Neural cell (in vitro differentiated cells): ENCODE results near the gene OR2T8. TPM values are rescaled to one million over a fixed set of nuclear protein-coding genes. Genes with fewer than 3 reads are reported as not detected.

Experiments
- H2AFZ ChIP-seq: fragments of 200-600, 300-800 bp; sonication (generic), shearing (Covaris generic); 2 replicates; pipeline ENCODE4 v1.6.0; 2014; ENCODE audit warnings: low read depth, mild to moderate bottlenecking, antibody characterized with exemption, low read length, moderate library complexity
- H3F3A ChIP-seq: fragments of 200-600 bp; shearing (Covaris generic); 2 replicates; pipeline ENCODE4 v1.6.1; 2016; ENCODE audit warnings: mild to moderate bottlenecking, moderate library complexity, mixed read lengths, antibody characterized with exemption, low read length; ENCODE audit not compliant: insufficient read depth, poor library complexity, severe bottlenecking
- H3K27ac ChIP-seq: fragments of 200-600, 300-800 bp; sonication (generic), shearing (Covaris generic); 2 replicates; pipeline ENCODE4 v1.5.1; 2014; ENCODE audit warnings: mild to moderate bottlenecking, low read length, moderate library complexity
- H3K27me3 ChIP-seq: fragments of 300-800, 200-600 bp; sonication (generic), shearing (Covaris generic); 2 replicates; pipeline ENCODE4 v1.6.0; 2014; ENCODE audit warnings: mild to moderate bottlenecking, low read depth, low read length, moderate library complexity; ENCODE audit not compliant: insufficient read depth
- H3K36me3 ChIP-seq: fragments of 300-800, 200-600 bp; sonication (generic), shearing (Covaris generic); 2 replicates; pipeline ENCODE4 v1.5.1; 2014; ENCODE audit warnings: mild to moderate bottlenecking, antibody characterized with exemption, low read length, moderate library complexity; ENCODE audit not compliant: insufficient read depth
- H3K4me2 ChIP-seq: fragments of 300-800, 200-600 bp; sonication (generic), shearing (Covaris generic); 2 replicates; pipeline ENCODE4 v1.6.0; 2014; ENCODE audit warnings: mild to moderate bottlenecking, low read length
- H3K4me3 ChIP-seq: fragments of 300-800, 200-600 bp; sonication (generic), shearing (Covaris generic); 2 replicates; pipeline ENCODE4 v1.5.1; 2014; ENCODE audit warnings: mild to moderate bottlenecking, low read length, moderate library complexity
- H3K79me2 ChIP-seq: fragments of 200-600 bp; shearing (Covaris generic); replicated peaks from 2 replicates; pipeline ENCODE4 v1.6.0; 2014; ENCODE audit warnings: mild to moderate bottlenecking, low read length, moderate library complexity; ENCODE audit not compliant: insufficient read depth
- H3K9ac ChIP-seq: fragments of 300-800, 200-600 bp; sonication (generic), shearing (Covaris generic); 2 replicates; pipeline ENCODE4 v1.6.1; 2016; ENCODE audit warnings: mild to moderate bottlenecking, low read length, mixed read lengths
- H3K9me2 ChIP-seq: fragments of 200-600 bp; shearing (Covaris generic); 2 replicates; pipeline ENCODE4 v1.6.1; 2016; ENCODE audit warnings: mild to moderate bottlenecking, low read length, mixed read lengths; ENCODE audit not compliant: insufficient read depth
- H3K9me3 ChIP-seq: fragments of 200-600, 300-800 bp; sonication (generic), shearing (Covaris generic); 2 replicates; pipeline ENCODE4 v1.6.1; 2016; ENCODE audit warnings: mild to moderate bottlenecking, mixed run types, low read length, moderate library complexity, mixed read lengths
- H4K20me1 ChIP-seq: fragments of 200-600 bp; shearing (Covaris generic); 2 replicates; pipeline ENCODE4 v1.6.1; 2016; ENCODE audit warnings: mild to moderate bottlenecking, mixed run types; ENCODE audit not compliant: insufficient read depth
- EP300 ChIP-seq: fragments of 450-650 bp; conservative IDR thresholded peaks from 2 replicates; pipeline ENCODE4 v1.6.1; 2014; ENCODE audit warnings: antibody characterized with exemption, mild to moderate bottlenecking, moderate library complexity; ENCODE audit not compliant: poor library complexity, severe bottlenecking
- EZH2 ChIP-seq: fragments of 200-600, 300-800 bp; shearing (Covaris generic), sonication (generic); IDR thresholded peaks from 2 replicates; pipeline ENCODE4 v1.6.1; 2014; ENCODE audit warnings: antibody characterized with exemption, low read length, borderline replicate concordance, mild to moderate bottlenecking; ENCODE audit not compliant: insufficient read depth, poor library complexity, severe bottlenecking
- MXI1 ChIP-seq: fragments of 450-650 bp; conservative IDR thresholded peaks from 2 replicates; pipeline ENCODE4 v1.6.1; 2014; ENCODE audit warnings: antibody characterized with exemption, mild to moderate bottlenecking; ENCODE audit not compliant: poor library complexity, severe bottlenecking
- POLR2AphosphoS5 ChIP-seq: IDR thresholded peaks from 2 replicates; pipeline ENCODE4 v1.6.1; 2012
- RAD21 ChIP-seq: fragments of 450-650 bp; conservative IDR thresholded peaks from 2 replicates; pipeline ENCODE4 v1.6.1; 2014; ENCODE audit warnings: antibody characterized with exemption, mild to moderate bottlenecking, moderate library complexity
- SMC3 ChIP-seq: fragments of 450-650 bp; conservative IDR thresholded peaks from 2 replicates; pipeline ENCODE4 v1.6.1; 2014; ENCODE audit warnings: antibody characterized with exemption, mild to moderate bottlenecking, moderate library complexity; ENCODE audit not compliant: poor library complexity
- TAF1 ChIP-seq: IDR thresholded peaks from 2 replicates; pipeline ENCODE4 v1.6.1; 2012; ENCODE audit warnings: low read depth
- polyA minus RNA-seq: library from RNA; depleted of rRNA, polyadenylated mRNA; stranded (reverse); fragments of >200 nt; gene quantifications from 2 replicates; pipeline ENCODE4 v1.2.3, GENCODE V29; 2014
- polyA plus RNA-seq: library from polyadenylated mRNA; depleted of rRNA; stranded (reverse); fragments of >200 nt; gene quantifications from 2 replicates; pipeline ENCODE4 v1.2.3, GENCODE V29; 2014
- TF ChIP-seq, protein P1 (sequence below): IDR thresholded peaks from 2 replicates; pipeline ENCODE4 v1.6.1; 2012; ENCODE audit warnings: borderline replicate concordance
- TF ChIP-seq, protein P2 (sequence below): fragments of 450-650 bp; IDR thresholded peaks from 2 replicates; pipeline ENCODE4 v1.5.1; 2014; ENCODE audit warnings: antibody characterized with exemption, mild to moderate bottlenecking, moderate library complexity; ENCODE audit not compliant: poor library complexity, severe bottlenecking

Gene OR2T8, protein sequence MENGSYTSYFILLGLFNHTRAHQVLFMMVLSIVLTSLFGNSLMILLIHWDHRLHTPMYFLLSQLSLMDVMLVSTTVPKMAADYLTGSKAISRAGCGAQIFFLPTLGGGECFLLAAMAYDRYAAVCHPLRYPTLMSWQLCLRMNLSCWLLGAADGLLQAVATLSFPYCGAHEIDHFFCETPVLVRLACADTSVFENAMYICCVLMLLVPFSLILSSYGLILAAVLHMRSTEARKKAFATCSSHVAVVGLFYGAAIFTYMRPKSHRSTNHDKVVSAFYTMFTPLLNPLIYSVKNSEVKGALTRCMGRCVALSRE
- not detected in 2 replicates for polyA plus RNA-seq
- not detected in 2 replicates for polyA minus RNA-seq

DNA sequence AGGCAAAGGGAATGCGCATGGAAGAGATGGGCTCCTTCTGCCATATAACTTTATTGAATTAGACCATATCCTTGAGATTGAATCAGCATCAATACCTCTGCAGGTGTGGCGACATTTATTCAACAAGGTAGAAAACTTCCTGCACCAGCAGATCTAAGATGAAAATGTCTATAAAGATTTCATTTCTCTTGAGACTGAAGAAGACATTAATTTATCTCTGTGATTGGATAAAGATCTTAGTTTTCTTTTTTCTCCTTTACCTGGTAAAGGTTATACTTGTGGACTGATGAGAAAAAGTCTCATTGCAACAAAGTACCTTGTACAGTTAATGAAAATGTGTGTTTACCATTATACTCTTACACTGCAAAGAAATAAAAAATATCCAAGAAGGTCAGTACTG lies at the start of gene OR2T8:
Gene OR2T8, plus strand, starts transcription at position 301 of the 400 bp plus-strand sequence. CDS start 766 bp downstream, outside the sequence.
- no peaks in the 10 kb centered on the region for H4K20me1 ChIP-seq
- H3K27ac ChIP-seq, result no peak within 1 kb of the TSS
- no peak within 1 kb of the TSS for H3K4me3 ChIP-seq
- no peaks in the 10 kb centered on the region for H3K9me2 ChIP-seq
- TF ChIP-seq EP300 (no peak), SMC3 (no peak), TAF1 (no peak), RAD21 (no peak), POLR2AphosphoS5 (no peak), EZH2 (no peak), MXI1 (no peak)
- TF ChIP-seq, protein P1, sequence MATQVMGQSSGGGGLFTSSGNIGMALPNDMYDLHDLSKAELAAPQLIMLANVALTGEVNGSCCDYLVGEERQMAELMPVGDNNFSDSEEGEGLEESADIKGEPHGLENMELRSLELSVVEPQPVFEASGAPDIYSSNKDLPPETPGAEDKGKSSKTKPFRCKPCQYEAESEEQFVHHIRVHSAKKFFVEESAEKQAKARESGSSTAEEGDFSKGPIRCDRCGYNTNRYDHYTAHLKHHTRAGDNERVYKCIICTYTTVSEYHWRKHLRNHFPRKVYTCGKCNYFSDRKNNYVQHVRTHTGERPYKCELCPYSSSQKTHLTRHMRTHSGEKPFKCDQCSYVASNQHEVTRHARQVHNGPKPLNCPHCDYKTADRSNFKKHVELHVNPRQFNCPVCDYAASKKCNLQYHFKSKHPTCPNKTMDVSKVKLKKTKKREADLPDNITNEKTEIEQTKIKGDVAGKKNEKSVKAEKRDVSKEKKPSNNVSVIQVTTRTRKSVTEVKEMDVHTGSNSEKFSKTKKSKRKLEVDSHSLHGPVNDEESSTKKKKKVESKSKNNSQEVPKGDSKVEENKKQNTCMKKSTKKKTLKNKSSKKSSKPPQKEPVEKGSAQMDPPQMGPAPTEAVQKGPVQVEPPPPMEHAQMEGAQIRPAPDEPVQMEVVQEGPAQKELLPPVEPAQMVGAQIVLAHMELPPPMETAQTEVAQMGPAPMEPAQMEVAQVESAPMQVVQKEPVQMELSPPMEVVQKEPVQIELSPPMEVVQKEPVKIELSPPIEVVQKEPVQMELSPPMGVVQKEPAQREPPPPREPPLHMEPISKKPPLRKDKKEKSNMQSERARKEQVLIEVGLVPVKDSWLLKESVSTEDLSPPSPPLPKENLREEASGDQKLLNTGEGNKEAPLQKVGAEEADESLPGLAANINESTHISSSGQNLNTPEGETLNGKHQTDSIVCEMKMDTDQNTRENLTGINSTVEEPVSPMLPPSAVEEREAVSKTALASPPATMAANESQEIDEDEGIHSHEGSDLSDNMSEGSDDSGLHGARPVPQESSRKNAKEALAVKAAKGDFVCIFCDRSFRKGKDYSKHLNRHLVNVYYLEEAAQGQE, result no peak
- TF ChIP-seq, protein P2, sequence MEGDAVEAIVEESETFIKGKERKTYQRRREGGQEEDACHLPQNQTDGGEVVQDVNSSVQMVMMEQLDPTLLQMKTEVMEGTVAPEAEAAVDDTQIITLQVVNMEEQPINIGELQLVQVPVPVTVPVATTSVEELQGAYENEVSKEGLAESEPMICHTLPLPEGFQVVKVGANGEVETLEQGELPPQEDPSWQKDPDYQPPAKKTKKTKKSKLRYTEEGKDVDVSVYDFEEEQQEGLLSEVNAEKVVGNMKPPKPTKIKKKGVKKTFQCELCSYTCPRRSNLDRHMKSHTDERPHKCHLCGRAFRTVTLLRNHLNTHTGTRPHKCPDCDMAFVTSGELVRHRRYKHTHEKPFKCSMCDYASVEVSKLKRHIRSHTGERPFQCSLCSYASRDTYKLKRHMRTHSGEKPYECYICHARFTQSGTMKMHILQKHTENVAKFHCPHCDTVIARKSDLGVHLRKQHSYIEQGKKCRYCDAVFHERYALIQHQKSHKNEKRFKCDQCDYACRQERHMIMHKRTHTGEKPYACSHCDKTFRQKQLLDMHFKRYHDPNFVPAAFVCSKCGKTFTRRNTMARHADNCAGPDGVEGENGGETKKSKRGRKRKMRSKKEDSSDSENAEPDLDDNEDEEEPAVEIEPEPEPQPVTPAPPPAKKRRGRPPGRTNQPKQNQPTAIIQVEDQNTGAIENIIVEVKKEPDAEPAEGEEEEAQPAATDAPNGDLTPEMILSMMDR, result no peak
- H3K79me2 ChIP-seq, result no peaks in the 10 kb centered on the region
- H3F3A ChIP-seq, result no peaks in the 10 kb centered on the region
- H3K27me3 ChIP-seq, result no peaks in the 10 kb centered on the region
- no peak within 1 kb of the TSS for H2AFZ ChIP-seq
- H3K36me3 ChIP-seq, result no peaks in the 10 kb centered on the region
- no peak within 1 kb of the TSS for H3K4me2 ChIP-seq
- no peak within 1 kb of the TSS for H3K9ac ChIP-seq
- no peaks in the 10 kb centered on the region for H3K9me3 ChIP-seq

DNA sequence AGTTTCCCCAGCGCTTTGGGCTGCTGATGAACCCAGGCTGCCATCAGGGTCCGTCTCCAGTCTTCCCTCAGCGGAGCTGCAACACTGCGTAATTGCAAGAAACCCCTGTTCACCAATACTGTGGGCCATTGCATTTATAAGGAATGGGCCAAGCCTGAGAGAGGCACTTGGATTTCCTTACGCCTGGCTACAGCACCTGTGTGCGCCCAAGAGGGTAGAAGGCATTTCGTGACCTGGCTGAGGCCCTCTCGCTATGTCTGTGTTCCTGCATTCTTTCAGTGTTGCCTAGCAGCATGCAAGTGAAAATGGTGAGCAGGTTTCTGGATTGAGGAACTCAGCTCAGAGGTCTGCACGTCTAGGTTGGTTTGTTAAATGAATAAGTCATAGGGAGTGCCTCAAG lies 36.7 kb upstream of the OR2T8 start:
- no peak overlapping the region for H3K9ac ChIP-seq
- no peak overlapping the region for H3K27ac ChIP-seq
- H3K4me3 ChIP-seq, result no peak overlapping the region
- H3K79me2 ChIP-seq, result no peaks in the 10 kb centered on the region
- no peaks in the 10 kb centered on the region for H3K9me2 ChIP-seq
- no peaks in the 10 kb centered on the region for H4K20me1 ChIP-seq
- no peak overlapping the region for H2AFZ ChIP-seq
- no peak overlapping the region for H3K4me2 ChIP-seq
- TF ChIP-seq SMC3 (no peak), RAD21 (no peak), EP300 (no peak), MXI1 (no peak), TAF1 (no peak), POLR2AphosphoS5 (no peak), EZH2 (no peak)
- TF ChIP-seq, protein P2, result no peak
- TF ChIP-seq, protein P1, result no peak
- H3F3A ChIP-seq, result no peaks in the 10 kb centered on the region
- no peaks in the 10 kb centered on the region for H3K9me3 ChIP-seq
- no peaks in the 10 kb centered on the region for H3K27me3 ChIP-seq
- H3K36me3 ChIP-seq, result no peaks in the 10 kb centered on the region
